ENCODE results near the gene TWNK.
"Not testable (repeated sequence)": the region's sequence is repeated elsewhere in the genome, so short reads cannot be mapped to it uniquely, and the experiment has no call there.

Gene TWNK

DNA sequence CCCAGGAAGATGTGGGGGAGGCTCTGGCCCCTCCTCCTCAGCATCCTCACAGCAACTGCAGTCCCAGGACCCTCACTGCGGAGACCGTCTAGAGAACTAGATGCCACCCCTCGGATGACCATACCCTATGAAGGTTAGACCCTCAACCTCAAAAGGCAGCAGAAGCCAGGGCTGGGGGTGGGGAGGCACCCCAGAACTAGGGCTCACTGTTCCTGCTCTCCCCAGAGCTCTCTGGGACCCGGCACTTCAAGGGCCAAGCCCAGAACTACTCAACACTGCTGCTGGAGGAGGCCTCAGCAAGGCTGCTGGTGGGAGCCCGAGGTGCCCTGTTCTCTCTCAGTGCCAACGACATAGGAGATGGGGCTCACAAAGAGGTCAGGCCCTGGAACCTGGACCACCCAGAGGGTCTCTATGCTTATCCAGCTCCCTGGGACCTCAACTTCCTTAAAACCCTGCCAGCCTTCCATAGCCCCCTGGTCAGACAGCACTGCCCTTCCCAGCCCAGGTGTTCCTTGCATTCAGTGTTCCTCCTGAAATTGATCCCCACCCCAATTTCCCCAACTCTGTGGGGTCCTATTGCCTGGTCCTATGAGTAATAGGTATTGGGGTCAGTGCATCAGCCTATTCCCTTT, 14.3 kb upstream of the TWNK start:
- Histone ChIP-seq H3K9me3 (replicated peaks; ENCODE audit: insufficient read depth, low read length) (no peaks in the 10 kb centered on the region), H3K4me3 (ENCODE audit: low read length) (no peak overlapping the region), H3K4me2 (ENCODE audit: low read depth, low read length) (no peak overlapping the region), H3K36me3 (replicated peaks; ENCODE audit: insufficient read depth, low read length) (no peaks in the 10 kb centered on the region), H3K27me3 (replicated peaks; ENCODE audit: insufficient read depth, low read length) (0 out of 2 replicates have a peak, but pooled peaks cover 3% of the 10 kb centered on the region), H2AFZ (ENCODE audit: low read length) (no peak overlapping the region), H3K9me2 (replicated peaks; ENCODE audit: insufficient read depth, low read length) (no peaks in the 10 kb centered on the region), H4K20me1 (ENCODE audit: insufficient read depth, low read length) (no peaks in the 10 kb centered on the region), H3K27ac (ENCODE audit: low read length) (no peak overlapping the region), H3K4me1 (ENCODE audit: low read length) (no peaks in the 10 kb centered on the region), H3F3A (ENCODE audit: insufficient read depth, low read length) (no peaks in the 10 kb centered on the region; the same call in 1 of the 2 replicates), H3K9ac (ENCODE audit: low read length) (no peak overlapping the region), H3K79me2 (ENCODE audit: low read length) (no peaks in the 10 kb centered on the region)
- no peak for DNase-seq
- TF ChIP-seq EZH2 (optimal IDR thresholded peaks at IDR 0.05; ENCODE audit: low read depth, low read length) (no peak), EZH2phosphoT487 (IDR thresholded peaks at IDR 0.05; ENCODE audit: low read length) (no peak)
- TF ChIP-seq, protein P1, sequence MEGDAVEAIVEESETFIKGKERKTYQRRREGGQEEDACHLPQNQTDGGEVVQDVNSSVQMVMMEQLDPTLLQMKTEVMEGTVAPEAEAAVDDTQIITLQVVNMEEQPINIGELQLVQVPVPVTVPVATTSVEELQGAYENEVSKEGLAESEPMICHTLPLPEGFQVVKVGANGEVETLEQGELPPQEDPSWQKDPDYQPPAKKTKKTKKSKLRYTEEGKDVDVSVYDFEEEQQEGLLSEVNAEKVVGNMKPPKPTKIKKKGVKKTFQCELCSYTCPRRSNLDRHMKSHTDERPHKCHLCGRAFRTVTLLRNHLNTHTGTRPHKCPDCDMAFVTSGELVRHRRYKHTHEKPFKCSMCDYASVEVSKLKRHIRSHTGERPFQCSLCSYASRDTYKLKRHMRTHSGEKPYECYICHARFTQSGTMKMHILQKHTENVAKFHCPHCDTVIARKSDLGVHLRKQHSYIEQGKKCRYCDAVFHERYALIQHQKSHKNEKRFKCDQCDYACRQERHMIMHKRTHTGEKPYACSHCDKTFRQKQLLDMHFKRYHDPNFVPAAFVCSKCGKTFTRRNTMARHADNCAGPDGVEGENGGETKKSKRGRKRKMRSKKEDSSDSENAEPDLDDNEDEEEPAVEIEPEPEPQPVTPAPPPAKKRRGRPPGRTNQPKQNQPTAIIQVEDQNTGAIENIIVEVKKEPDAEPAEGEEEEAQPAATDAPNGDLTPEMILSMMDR (IDR thresholded peaks at IDR 0.05; ENCODE audit: low read length) = no peak

DNA sequence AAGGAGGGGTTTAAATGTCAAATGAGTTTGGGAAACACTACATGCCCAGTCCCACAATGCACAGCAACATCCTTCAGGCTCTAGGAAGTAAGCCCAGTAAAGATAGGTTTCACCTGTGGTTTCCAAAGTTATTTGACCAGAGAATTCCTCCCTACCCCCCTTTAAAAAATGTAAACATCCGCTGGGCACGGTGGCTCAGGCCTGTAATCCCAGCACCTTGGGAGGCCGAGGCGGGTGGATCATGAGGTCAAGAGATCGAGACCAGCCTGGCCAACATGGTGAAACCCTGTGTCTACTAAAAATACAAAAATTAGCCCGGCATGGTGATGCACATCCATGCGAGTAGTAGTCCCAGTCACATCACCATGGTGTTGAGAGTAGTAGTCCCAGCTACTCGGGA, 11.9 kb upstream of the TWNK start:
- H3K27me3 ChIP-seq (replicated peaks; ENCODE audit: insufficient read depth, low read length); H3K27ac ChIP-seq (ENCODE audit: low read length); H3K4me2 ChIP-seq (ENCODE audit: low read depth, low read length): not testable (repeated sequence)

GRCh38 chr10:100976906-100977305, 10.4 kb upstream of the TWNK start:
- H3K9ac ChIP-seq (ENCODE audit: low read length) = no peak overlapping the region

More for the DNA sequence above, 11.9 kb upstream of the TWNK start:
- not testable (repeated sequence) for DNase-seq; H2AFZ ChIP-seq (ENCODE audit: low read length); H3K79me2 ChIP-seq (ENCODE audit: low read length); H3F3A ChIP-seq (ENCODE audit: insufficient read depth, low read length); H4K20me1 ChIP-seq (ENCODE audit: insufficient read depth, low read length); H3K9me2 ChIP-seq (replicated peaks; ENCODE audit: insufficient read depth, low read length); H3K36me3 ChIP-seq (replicated peaks; ENCODE audit: insufficient read depth, low read length); H3K4me3 ChIP-seq (ENCODE audit: low read length); H3K4me1 ChIP-seq (ENCODE audit: low read length); H3K9me3 ChIP-seq (replicated peaks; ENCODE audit: insufficient read depth, low read length); H3K9ac ChIP-seq (ENCODE audit: low read length)

GRCh38 chr10:100977436-100977835, 9.9 kb upstream of the TWNK start:
- Histone ChIP-seq H3K9ac (ENCODE audit: low read length) (no peak overlapping the region), H2AFZ (ENCODE audit: low read length) (no peak overlapping the region), H3K9me3 (replicated peaks; ENCODE audit: insufficient read depth, low read length) (no peaks in the 10 kb centered on the region), H3K4me2 (ENCODE audit: low read depth, low read length) (no peak overlapping the region), H3K36me3 (replicated peaks; ENCODE audit: insufficient read depth, low read length) (no peaks in the 10 kb centered on the region), H3K79me2 (ENCODE audit: low read length) (no peaks in the 10 kb centered on the region), H3K4me3 (ENCODE audit: low read length) (no peak overlapping the region), H3K4me1 (ENCODE audit: low read length) (no peaks in the 10 kb centered on the region), H3K9me2 (replicated peaks; ENCODE audit: insufficient read depth, low read length) (no peaks in the 10 kb centered on the region), H3K27me3 (replicated peaks; ENCODE audit: insufficient read depth, low read length) (no peaks in the 10 kb centered on the region), H3F3A (ENCODE audit: insufficient read depth, low read length) (no peaks in the 10 kb centered on the region), H3K27ac (ENCODE audit: low read length) (no peak overlapping the region), H4K20me1 (ENCODE audit: insufficient read depth, low read length) (no peaks in the 10 kb centered on the region)
- no peak for DNase-seq
- TF ChIP-seq EZH2 (optimal IDR thresholded peaks at IDR 0.05; ENCODE audit: low read depth, low read length) (no peak), EZH2phosphoT487 (IDR thresholded peaks at IDR 0.05; ENCODE audit: low read length) (no peak)
- TF ChIP-seq, protein P1 (IDR thresholded peaks at IDR 0.05; ENCODE audit: low read length) = no peak

More at GRCh38 chr10:100976906-100977305, 10.4 kb upstream of the TWNK start:
- Histone ChIP-seq H3K27me3 (replicated peaks; ENCODE audit: insufficient read depth, low read length) (no peaks in the 10 kb centered on the region), H2AFZ (ENCODE audit: low read length) (no peak overlapping the region), H3K4me3 (ENCODE audit: low read length) (no peak overlapping the region), H4K20me1 (ENCODE audit: insufficient read depth, low read length) (no peaks in the 10 kb centered on the region), H3K79me2 (ENCODE audit: low read length) (no peaks in the 10 kb centered on the region), H3K9me2 (replicated peaks; ENCODE audit: insufficient read depth, low read length) (no peaks in the 10 kb centered on the region), H3K9me3 (replicated peaks; ENCODE audit: insufficient read depth, low read length) (no peaks in the 10 kb centered on the region), H3K4me2 (ENCODE audit: low read depth, low read length) (no peak overlapping the region), H3K4me1 (ENCODE audit: low read length) (no peaks in the 10 kb centered on the region), H3K36me3 (replicated peaks; ENCODE audit: insufficient read depth, low read length) (no peaks in the 10 kb centered on the region), H3F3A (ENCODE audit: insufficient read depth, low read length) (no peaks in the 10 kb centered on the region), H3K27ac (ENCODE audit: low read length) (no peak overlapping the region)
- no peak for TF ChIP-seq EZH2 (optimal IDR thresholded peaks at IDR 0.05; ENCODE audit: low read depth, low read length)
- TF ChIP-seq, protein P1 (IDR thresholded peaks at IDR 0.05; ENCODE audit: low read length) = no peak
- no peak for TF ChIP-seq EZH2phosphoT487 (IDR thresholded peaks at IDR 0.05; ENCODE audit: low read length)
- DNase-seq = no peak

All from MM.1S (cell line).